ENCODE results near the gene GPR141.

DNA sequence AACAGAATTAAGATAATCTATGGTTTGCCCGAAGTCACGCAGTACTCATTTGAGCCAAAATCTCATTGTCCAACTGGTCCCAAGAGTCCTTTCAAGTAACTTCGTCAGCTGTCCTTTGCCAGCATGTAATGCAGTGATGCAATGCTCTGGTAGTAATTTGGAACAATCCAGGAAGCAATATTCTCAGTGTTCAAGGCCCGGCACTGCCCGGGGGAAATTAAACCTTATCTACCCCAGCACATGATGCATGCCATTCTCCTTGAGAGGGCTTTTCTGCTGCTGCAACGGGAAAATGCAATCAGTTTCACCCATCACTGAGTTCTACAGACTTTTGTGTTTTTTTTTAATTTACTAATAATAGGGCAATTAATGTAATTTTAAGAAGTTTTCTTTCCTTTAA, 87.3 kb downstream of the GPR141 start:
- no peak for TF ChIP-seq EZH2 (IDR thresholded peaks at IDR 0.05; ENCODE audit: low read length)
- TF ChIP-seq CTCF (optimal IDR thresholded peaks at IDR 0.05 in 1 of 3, IDR thresholded peaks at IDR 0.05 in 1 of 3, conservative IDR thresholded peaks at IDR 0.05 in 1 of 3; ENCODE audit: extremely low read depth in 1 of 3, insufficient read depth in 2 of 3, low read length in 3 of 3) = no peak

Data from keratinocyte (primary cell).